ENCODE results near the gene EFNA1. TPM values are rescaled to one million over a fixed set of nuclear protein-coding genes. Genes with fewer than 3 reads are reported as not detected.
"Not testable (repeated sequence)": the region's sequence is repeated elsewhere in the genome, so short reads cannot be mapped to it uniquely, and the experiment has no call there.

EFNA1 gene
- total RNA-seq, 3 donors from 2014 or later (not counting 1 experiment from before 2014, with no cell fraction given), result 1.5 to 1.9 (median 1.9) TPM

DNA sequence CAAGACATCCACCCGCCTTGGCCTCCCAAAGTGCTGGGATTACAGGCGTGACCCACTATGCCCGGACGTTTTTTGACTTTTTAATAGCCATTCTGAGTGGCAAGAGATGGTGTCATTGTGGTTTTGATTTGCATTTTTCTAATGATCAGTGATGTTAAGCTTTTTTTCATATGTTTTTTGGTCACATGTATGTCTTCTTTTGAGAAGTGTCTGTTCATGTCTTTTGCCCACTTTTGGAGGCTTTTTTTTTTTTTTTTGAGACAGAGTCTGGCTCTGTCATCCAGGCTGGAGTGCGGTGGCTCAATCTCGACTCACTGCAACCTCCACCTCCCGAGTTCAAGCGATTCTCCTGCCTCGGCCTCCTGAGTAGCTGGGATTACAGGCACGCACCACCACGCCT is 36.9 kb downstream of the EFNA1 start:
- H3K9me3 Mint-ChIP-seq; ATAC-seq; H3K4me3 Mint-ChIP-seq; H3K27me3 Mint-ChIP-seq (ENCODE audit: low read depth in 2 of 2); DNase-seq; H3K9me3 ChIP-seq (ENCODE audit: control insufficient read depth, insufficient read depth, low read length); H3K36me3 ChIP-seq (ENCODE audit: control insufficient read depth, insufficient read depth, low read length); H3K27ac ChIP-seq (ENCODE audit: low read length); H3K4me3 ChIP-seq (ENCODE audit: low read length); H3K27me3 ChIP-seq (ENCODE audit: control insufficient read depth, insufficient read depth, low read length); H3K36me3 Mint-ChIP-seq; H3K27ac Mint-ChIP-seq: not testable (repeated sequence)
- WGBS (ENCODE audit: insufficient coverage), result 76% methylated on average over 4 of the region's 11 CpGs
- peaks cover 15% of the 10 kb centered on the region for H3K4me1 ChIP-seq (ENCODE audit: control insufficient read depth, insufficient read depth, low read length)
- intact Hi-C loops (cut with micrococcal nuclease), result loop anchor here (5.0 kb wide), 1 partner anchor 37 kb away; the partner anchor contains the start of gene EFNA1
- H3K4me1 Mint-ChIP-seq, result peaks cover 0 to 15% of the 10 kb centered on the region in 2 donors

DNA sequence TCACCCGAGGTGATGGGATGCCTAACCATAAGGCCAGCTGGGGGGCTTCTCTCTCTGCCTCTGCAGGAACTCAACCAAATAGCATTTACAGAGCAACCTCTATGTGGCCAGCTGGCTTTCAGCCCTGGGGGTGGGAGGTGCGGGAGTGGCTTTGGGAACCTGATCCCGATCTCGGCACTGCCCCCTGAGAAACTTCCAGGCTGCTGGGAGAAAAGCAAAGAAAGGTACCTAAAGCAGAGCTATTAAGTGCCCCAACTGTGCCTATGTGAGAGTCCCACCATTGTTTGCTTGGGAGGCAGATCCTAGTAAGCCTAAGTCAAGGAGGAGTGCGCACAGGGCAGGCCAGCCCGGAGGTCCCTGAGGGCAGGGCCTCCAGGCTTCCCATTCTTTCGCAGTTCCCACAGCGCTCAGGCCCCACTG is 38.4 kb downstream of the EFNA1 start:
- DNase-seq (no peak), ATAC-seq (no peak)
- H3K9me3 Mint-ChIP-seq, result no peaks in the 10 kb centered on the region
- no peak overlapping the region for H3K27ac ChIP-seq (ENCODE audit: low read length)
- peaks cover 0 to 15% of the 10 kb centered on the region in 2 donors for H3K4me1 Mint-ChIP-seq
- TF ChIP-seq, protein P1, sequence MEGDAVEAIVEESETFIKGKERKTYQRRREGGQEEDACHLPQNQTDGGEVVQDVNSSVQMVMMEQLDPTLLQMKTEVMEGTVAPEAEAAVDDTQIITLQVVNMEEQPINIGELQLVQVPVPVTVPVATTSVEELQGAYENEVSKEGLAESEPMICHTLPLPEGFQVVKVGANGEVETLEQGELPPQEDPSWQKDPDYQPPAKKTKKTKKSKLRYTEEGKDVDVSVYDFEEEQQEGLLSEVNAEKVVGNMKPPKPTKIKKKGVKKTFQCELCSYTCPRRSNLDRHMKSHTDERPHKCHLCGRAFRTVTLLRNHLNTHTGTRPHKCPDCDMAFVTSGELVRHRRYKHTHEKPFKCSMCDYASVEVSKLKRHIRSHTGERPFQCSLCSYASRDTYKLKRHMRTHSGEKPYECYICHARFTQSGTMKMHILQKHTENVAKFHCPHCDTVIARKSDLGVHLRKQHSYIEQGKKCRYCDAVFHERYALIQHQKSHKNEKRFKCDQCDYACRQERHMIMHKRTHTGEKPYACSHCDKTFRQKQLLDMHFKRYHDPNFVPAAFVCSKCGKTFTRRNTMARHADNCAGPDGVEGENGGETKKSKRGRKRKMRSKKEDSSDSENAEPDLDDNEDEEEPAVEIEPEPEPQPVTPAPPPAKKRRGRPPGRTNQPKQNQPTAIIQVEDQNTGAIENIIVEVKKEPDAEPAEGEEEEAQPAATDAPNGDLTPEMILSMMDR (IDR thresholded peaks at IDR 0.05), result no peak
- peaks cover 15% of the 10 kb centered on the region for H3K4me1 ChIP-seq (ENCODE audit: control insufficient read depth, insufficient read depth, low read length)
- 54% methylated on average over 8 of the region's 8 CpGs for WGBS (ENCODE audit: insufficient coverage)
- H3K27ac Mint-ChIP-seq, result no peak overlapping the region
- H3K4me3 Mint-ChIP-seq, result no peak overlapping the region
- H3K27me3 Mint-ChIP-seq (ENCODE audit: low read depth in 2 of 2), result peaks cover 0 to 7% of the 10 kb centered on the region in 2 donors
- H3K4me3 ChIP-seq (ENCODE audit: low read length), result no peak overlapping the region
- no peaks in the 10 kb centered on the region for H3K9me3 ChIP-seq (ENCODE audit: control insufficient read depth, insufficient read depth, low read length)
- intact Hi-C loops (cut with micrococcal nuclease), result loop anchor here (5.0 kb wide), 1 partner anchor 39 kb away; the partner anchor contains the start of gene EFNA1
- no peaks in the 10 kb centered on the region for H3K36me3 Mint-ChIP-seq
- H3K27me3 ChIP-seq (ENCODE audit: control insufficient read depth, insufficient read depth, low read length), result peaks cover 2% of the 10 kb centered on the region
- peaks cover 14% of the 10 kb centered on the region for H3K36me3 ChIP-seq (ENCODE audit: control insufficient read depth, insufficient read depth, low read length)

DNA sequence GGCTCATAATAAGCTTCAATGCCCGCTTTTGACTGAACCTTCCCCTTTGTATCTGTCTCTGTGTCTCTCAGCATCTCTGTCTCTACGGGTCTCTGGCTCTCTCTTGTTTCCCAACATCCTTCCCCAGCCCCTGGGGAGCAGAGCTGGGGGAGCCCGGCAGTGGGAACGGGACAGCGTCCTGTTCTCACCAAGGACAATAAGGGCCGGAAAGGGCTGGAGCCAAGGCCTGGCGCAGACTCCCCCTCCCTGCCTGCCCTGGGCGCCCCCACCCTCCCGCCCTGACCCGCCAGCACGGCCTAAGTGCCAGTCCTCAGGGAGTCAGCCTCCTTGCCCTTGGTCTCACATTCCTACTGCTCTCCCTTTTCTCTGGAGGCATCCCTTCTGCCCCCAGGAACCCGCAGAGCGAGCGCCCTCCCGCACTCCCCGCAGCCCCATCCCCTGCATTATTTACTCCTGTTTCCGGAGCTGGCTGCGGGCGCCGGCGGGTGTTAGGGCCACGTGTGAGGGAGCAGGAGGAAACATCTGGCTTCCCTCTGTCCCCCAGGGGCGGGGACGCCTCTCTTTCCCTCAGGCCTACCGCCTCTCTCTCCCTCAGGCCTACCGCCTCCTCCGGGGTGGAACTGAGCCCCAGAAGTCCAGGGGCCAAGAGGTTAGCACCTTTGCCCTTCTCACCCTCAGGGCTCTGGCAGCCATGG is 38.9 kb downstream of the EFNA1 start:
- intact Hi-C loops (cut with micrococcal nuclease), result loop anchor here (5.0 kb wide), 1 partner anchor 39 kb away; the partner anchor contains the start of gene EFNA1
- 18% methylated on average over 23 of the region's 27 CpGs for WGBS (ENCODE audit: insufficient coverage)
- Histone ChIP-seq H3K4me3 (ENCODE audit: low read length) (no peak overlapping the region), H3K27me3 (ENCODE audit: control insufficient read depth, insufficient read depth, low read length) (peaks cover 2% of the 10 kb centered on the region), H3K9me3 (ENCODE audit: control insufficient read depth, insufficient read depth, low read length) (no peaks in the 10 kb centered on the region), H3K4me1 (ENCODE audit: control insufficient read depth, insufficient read depth, low read length) (peaks cover 15% of the 10 kb centered on the region), H3K36me3 (ENCODE audit: control insufficient read depth, insufficient read depth, low read length) (peaks cover 14% of the 10 kb centered on the region), H3K27ac (ENCODE audit: low read length) (no peak overlapping the region)
- Mint-ChIP-seq H3K27me3 (ENCODE audit: low read depth in 2 of 2) (peaks cover 0 to 7% of the 10 kb centered on the region in 2 donors), H3K9me3 (no peaks in the 10 kb centered on the region), H3K36me3 (no peaks in the 10 kb centered on the region), H3K4me3 (no peak overlapping the region), H3K4me1 (peaks cover 0 to 15% of the 10 kb centered on the region in 2 donors), H3K27ac (no peak overlapping the region)
- TF ChIP-seq, protein P1 (IDR thresholded peaks at IDR 0.05), result no peak
- DNase-seq (no peak), ATAC-seq (no peak)

All from natural killer cell (primary cell).